K562 (cell line): ENCODE results near the gene ADCYAP1.

Experiments
- ARHGAP35 ChIP-seq: fragments of 450-650 bp; IDR thresholded peaks from 2 replicates; pipeline ENCODE4 v1.6.1; 2018; ENCODE audit not compliant: partially characterized antibody
- CHD4 ChIP-seq: fragments of 200-600 bp; sonication (generic); IDR thresholded peaks from 3 replicates; pipeline ENCODE4 v1.6.1; 2012; ENCODE audit warnings: low read depth, mild to moderate bottlenecking, mixed read lengths, low read length, inconsistent platforms; ENCODE audit not compliant: insufficient read depth, insufficient replicate concordance, poor library complexity, severe bottlenecking
- CREB1 ChIP-seq, 2 experiments: sonication (generic) in 1 of 2; formaldehyde crosslinking in 1 of 2; IDR thresholded peaks; 2 replicates each; pipeline versions ENCODE4 v1.6.1 to v1.8.0; 2012 to 2022; ENCODE audit warnings: inconsistent platforms in 1 of 2, mild to moderate bottlenecking in 1 of 2, missing genetic modification reagents in 1 of 2, moderate library complexity in 1 of 2
- ERF ChIP-seq: fragments of 450-650 bp; formaldehyde crosslinking; IDR thresholded peaks from 2 replicates; pipeline ENCODE4 v1.4.0; 2020; ENCODE audit warnings: mild to moderate bottlenecking, mixed read lengths
- GATAD2B ChIP-seq: fragments of 450-650 bp; IDR thresholded peaks from 2 replicates; pipeline ENCODE4 v1.6.1; 2017; ENCODE audit warnings: mild to moderate bottlenecking, borderline replicate concordance
- MEF2A ChIP-seq: IDR thresholded peaks from 2 replicates; pipeline ENCODE4 v1.6.1; 2011; ENCODE audit warnings: low read depth, mild to moderate bottlenecking, low read length, moderate library complexity; ENCODE audit not compliant: control insufficient read depth
- RAD21 ChIP-seq, 2 experiments: fragments of 250-450 bp in 1 of 2; fragments of 450-650 bp in 1 of 2; sonication (Bioruptor Pico) in 1 of 2; formaldehyde crosslinking in 1 of 2; IDR thresholded peaks in 1 of 2; conservative IDR thresholded peaks in 1 of 2; 2 replicates each; pipeline versions ENCODE4 v1.4.0 to v1.8.0; 2020 to 2022; ENCODE audit warnings: mild to moderate bottlenecking in 2 of 2, moderate library complexity in 1 of 2
- RBM17 ChIP-seq: fragments of 200-400 bp; formaldehyde crosslinking; IDR thresholded peaks from 2 replicates; pipeline ENCODE4 v1.6.1; 2017; ENCODE audit warnings: low read depth, mild to moderate bottlenecking, low read length, borderline replicate concordance
- SIN3A ChIP-seq, 2 experiments: fragments of 150-350 bp in 1 of 2; IDR thresholded peaks; 2 replicates each; pipeline ENCODE4 v1.6.1; 2011 to 2016; ENCODE audit warnings: borderline replicate concordance in 2 of 2, low read depth in 2 of 2, low read length in 2 of 2, mild to moderate bottlenecking in 2 of 2, moderate library complexity in 2 of 2; ENCODE audit not compliant: control insufficient read depth in 1 of 2
- SMC3 ChIP-seq: conservative IDR thresholded peaks from 2 replicates; pipeline ENCODE4 v1.6.1; 2011; ENCODE audit warnings: low read depth, low read length, improper control_type of control experiment; ENCODE audit not compliant: insufficient read depth
- ZNF133 ChIP-seq: fragments of 250-450 bp; sonication (Bioruptor Pico); IDR thresholded peaks from 2 replicates; pipeline ENCODE4 v1.4.0; 2020; ENCODE audit warnings: mild to moderate bottlenecking
- TF ChIP-seq, protein P1 (sequence below), 3 experiments: IDR thresholded peaks in 2 of 3; conservative IDR thresholded peaks in 1 of 3; 2 replicates each; pipeline ENCODE4 v1.5.1; 2011 to 2012; ENCODE audit warnings: low read length in 3 of 3, mild to moderate bottlenecking in 3 of 3, control low read depth in 2 of 3, improper control_type of control experiment in 1 of 3, inconsistent platforms in 1 of 3, low read depth in 1 of 3, mixed read lengths in 1 of 3, moderate library complexity in 1 of 3; ENCODE audit not compliant: insufficient read depth in 2 of 3
- TF ChIP-seq, protein P2 (sequence below): fragments of 450-650 bp; IDR thresholded peaks from 2 replicates; pipeline ENCODE4 v1.6.1; 2017; ENCODE audit warnings: mild to moderate bottlenecking, moderate library complexity

DNA sequence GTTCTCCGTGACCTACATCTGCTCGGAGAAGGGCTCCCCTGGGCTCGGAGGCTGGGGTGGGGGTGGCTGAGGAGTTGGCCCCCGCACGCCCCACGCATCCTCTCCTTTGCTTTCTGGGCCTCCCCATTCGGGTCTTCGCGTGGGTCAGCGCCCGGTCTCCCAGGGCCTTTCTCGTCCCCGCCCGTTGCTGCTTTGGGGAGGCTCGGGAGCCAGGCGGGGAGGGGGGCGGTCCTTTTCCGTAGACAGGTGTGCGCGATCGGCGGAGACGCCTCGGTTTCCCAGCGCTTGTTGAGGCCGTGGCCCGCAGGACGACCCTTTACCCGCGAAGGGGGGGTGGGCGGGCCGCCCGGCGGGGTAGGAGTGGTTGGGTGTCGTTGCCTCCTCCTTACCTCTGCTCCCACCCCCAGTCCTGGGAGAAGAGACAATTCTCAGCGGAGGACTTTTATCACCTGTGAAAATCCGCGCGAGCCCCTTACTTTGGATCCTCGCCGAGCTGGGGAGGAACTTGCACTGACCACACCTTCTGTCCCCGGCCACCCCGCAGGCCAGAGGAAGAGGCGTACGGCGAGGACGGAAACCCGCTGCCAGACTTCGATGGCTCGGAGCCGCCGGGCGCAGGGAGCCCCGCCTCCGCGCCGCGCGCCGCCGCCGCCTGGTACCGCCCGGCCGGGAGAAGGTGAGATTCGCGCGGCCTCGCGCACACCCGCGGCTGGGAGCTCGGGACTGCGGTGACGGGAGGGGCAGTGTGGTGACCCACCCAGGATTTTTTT, 2.6 kb downstream of the ADCYAP1 start:
- TF ChIP-seq CHD4 (no peak), RAD21 (CRISPR knock-in tag; conservative IDR thresholded peaks at IDR 0.05 in 1 of 2, IDR thresholded peaks at IDR 0.05 in 1 of 2) (no peak), GATAD2B (no peak), ZNF133 (no peak), SIN3A (IDR thresholded peaks at IDR 0.05; ENCODE audit: borderline replicate concordance in 2 of 2, control insufficient read depth in 1 of 2, low read depth in 2 of 2, low read length in 2 of 2) (no peak), CREB1 (IDR thresholded peaks at IDR 0.05) (no peak), CREB1 (CRISPR knock-in tag; IDR thresholded peaks at IDR 0.05) (no peak), ARHGAP35 (no peak), SMC3 (no peak), ERF (CRISPR knock-in tag) (no peak), RBM17 (no peak), MEF2A (no peak)
- TF ChIP-seq, protein P1, sequence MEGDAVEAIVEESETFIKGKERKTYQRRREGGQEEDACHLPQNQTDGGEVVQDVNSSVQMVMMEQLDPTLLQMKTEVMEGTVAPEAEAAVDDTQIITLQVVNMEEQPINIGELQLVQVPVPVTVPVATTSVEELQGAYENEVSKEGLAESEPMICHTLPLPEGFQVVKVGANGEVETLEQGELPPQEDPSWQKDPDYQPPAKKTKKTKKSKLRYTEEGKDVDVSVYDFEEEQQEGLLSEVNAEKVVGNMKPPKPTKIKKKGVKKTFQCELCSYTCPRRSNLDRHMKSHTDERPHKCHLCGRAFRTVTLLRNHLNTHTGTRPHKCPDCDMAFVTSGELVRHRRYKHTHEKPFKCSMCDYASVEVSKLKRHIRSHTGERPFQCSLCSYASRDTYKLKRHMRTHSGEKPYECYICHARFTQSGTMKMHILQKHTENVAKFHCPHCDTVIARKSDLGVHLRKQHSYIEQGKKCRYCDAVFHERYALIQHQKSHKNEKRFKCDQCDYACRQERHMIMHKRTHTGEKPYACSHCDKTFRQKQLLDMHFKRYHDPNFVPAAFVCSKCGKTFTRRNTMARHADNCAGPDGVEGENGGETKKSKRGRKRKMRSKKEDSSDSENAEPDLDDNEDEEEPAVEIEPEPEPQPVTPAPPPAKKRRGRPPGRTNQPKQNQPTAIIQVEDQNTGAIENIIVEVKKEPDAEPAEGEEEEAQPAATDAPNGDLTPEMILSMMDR (IDR thresholded peaks at IDR 0.05 in 2 of 3, conservative IDR thresholded peaks at IDR 0.05 in 1 of 3; ENCODE audit: insufficient read depth in 2 of 3, low read depth in 1 of 3, low read length in 3 of 3): no peak
- TF ChIP-seq, protein P2, sequence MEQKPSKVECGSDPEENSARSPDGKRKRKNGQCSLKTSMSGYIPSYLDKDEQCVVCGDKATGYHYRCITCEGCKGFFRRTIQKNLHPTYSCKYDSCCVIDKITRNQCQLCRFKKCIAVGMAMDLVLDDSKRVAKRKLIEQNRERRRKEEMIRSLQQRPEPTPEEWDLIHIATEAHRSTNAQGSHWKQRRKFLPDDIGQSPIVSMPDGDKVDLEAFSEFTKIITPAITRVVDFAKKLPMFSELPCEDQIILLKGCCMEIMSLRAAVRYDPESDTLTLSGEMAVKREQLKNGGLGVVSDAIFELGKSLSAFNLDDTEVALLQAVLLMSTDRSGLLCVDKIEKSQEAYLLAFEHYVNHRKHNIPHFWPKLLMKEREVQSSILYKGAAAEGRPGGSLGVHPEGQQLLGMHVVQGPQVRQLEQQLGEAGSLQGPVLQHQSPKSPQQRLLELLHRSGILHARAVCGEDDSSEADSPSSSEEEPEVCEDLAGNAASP: no peak
